Fibroblast of mammary gland (primary cell): ENCODE data around the gene SYNE2.

Experiments
- DNase-seq: peaks from one replicate; pipeline ENCODE4 v3.0.0-alpha.2; 2010; ENCODE audit warnings: low read depth
- H3K4me3 ChIP-seq: 2 replicates; pipeline ENCODE4 v1.5.1; 2011; ENCODE audit warnings: low read depth, mild to moderate bottlenecking, low read length, moderate library complexity; ENCODE audit not compliant: control insufficient read depth
- TF ChIP-seq, protein P1 (sequence below): conservative IDR thresholded peaks from 2 replicates; pipeline ENCODE4 v1.5.1; 2011; ENCODE audit warnings: low read depth, low read length, inconsistent platforms; ENCODE audit not compliant: control insufficient read depth, insufficient read depth

Gene SYNE2

DNA sequence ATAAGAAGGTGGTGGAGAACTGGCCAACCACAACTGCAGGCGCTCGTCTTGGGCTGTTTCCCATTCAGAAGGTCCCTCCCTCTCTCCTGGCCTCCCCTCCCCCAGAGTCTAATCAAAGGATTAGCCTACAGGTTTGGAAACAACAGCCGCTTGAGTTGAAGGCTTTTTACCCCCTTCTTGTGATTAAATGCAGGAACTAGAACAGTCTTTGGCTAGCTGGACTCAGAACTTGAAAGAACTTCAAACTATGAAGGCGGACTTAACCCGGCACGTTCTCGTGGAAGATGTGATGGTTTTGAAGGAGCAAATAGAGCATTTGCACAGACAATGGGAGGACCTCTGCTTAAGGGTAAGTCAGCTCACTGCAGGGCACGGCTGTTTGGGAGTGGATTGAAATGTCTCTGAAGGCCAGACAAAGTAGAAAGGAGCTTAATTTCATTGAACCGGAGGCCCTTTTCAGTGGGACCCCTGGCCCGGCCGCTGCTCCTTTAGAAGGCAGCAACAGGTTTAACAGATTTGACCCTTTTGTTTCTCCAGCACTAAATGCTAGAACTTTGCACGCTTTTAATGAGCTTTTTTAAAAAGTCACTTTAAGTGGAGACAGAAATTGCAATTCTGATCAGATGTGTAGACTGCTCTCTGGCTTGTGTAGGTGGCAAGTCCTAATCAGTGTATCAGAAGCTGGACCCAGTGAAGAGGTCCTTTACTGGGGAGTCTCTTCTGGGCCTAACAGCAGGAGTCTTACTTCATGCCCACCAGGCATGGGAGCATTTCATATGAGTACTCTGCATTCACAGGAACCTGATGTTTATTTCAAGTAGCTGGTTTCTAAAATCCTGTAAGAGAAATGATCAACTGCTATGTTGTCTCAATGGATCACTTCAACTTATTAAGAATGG is 333.7 kb downstream of the SYNE2 start:
- no peak for DNase-seq
- H3K4me3 ChIP-seq = no peak overlapping the region
- TF ChIP-seq, protein P1, sequence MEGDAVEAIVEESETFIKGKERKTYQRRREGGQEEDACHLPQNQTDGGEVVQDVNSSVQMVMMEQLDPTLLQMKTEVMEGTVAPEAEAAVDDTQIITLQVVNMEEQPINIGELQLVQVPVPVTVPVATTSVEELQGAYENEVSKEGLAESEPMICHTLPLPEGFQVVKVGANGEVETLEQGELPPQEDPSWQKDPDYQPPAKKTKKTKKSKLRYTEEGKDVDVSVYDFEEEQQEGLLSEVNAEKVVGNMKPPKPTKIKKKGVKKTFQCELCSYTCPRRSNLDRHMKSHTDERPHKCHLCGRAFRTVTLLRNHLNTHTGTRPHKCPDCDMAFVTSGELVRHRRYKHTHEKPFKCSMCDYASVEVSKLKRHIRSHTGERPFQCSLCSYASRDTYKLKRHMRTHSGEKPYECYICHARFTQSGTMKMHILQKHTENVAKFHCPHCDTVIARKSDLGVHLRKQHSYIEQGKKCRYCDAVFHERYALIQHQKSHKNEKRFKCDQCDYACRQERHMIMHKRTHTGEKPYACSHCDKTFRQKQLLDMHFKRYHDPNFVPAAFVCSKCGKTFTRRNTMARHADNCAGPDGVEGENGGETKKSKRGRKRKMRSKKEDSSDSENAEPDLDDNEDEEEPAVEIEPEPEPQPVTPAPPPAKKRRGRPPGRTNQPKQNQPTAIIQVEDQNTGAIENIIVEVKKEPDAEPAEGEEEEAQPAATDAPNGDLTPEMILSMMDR = no peak

DNA sequence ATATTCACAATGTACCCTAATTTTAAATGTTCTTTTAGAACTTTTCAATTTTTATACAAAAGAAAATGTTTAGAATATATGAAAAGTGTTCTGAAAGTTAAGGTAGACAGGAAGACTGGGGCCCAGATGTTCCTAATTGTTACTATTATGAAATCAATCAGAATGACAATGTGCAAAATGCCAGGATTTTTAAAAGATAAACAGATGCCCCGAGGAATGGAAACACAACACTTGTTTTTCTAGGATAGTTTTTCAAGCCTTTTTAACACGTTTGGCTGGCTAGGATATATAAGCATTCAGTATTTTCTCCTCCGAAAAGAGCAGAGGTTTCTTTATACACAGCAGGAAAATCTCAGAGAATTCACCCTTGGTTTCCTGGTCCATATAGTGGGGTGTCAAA is 334.5 kb downstream of the SYNE2 start:
- DNase-seq = peak; percentile 10
- TF ChIP-seq, protein P1 = no peak

DNA sequence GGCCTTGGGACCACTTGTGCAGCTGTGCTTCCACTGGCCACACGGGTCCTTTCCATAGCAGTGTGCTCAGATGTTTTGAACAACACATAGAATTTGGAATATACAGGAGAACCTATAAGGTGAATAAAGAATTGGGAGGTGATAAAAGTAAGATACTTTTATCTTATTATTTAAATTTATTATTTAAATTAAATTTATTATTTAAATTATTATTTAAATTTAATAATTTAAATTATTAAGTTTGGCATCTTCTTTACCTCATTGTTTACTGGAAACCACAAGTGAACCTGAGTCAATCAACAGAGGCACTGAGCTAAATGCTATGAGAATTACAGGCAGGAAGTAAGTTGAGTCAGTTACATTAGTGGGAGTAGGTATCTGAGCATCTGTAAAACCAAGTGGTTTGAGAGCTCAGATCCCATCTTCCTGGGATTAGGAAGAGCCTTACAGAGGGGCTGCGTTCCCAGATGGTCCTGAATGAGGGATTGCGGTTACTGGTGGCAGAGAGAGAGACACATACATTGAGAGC is 338.2 kb downstream of the SYNE2 start:
- DNase-seq = peak; percentile 7
- no peak overlapping the region for H3K4me3 ChIP-seq
- TF ChIP-seq, protein P1 = no peak

More for the DNA sequence above, 334.5 kb downstream of the SYNE2 start:
- H3K4me3 ChIP-seq = no peak overlapping the region

DNA sequence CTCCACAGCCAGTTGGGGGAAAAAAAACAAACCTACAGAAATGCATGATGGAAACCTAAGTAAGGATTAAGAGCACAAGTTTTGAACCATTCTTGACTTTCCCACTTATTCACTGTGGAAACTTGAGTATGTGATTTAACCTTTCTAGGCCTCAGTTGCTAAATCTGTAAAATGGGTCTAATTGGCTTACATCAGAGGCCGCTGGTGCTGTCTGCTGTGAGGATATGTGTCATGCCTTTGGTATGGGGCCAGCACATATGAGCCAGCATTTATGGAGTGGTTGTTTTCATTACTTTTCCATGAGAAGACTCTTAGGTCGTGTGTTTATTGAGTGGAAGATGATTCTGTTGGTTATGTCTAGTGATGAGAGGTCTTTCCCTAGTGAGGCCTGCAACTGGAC is 339.0 kb downstream of the SYNE2 start:
- TF ChIP-seq, protein P1 = no peak
- no peak overlapping the region for H3K4me3 ChIP-seq
- peak; percentile 92 for DNase-seq

GRCh38 chr14:64193821-64194220 is 341.0 kb downstream of the SYNE2 start:
- no peak overlapping the region for H3K4me3 ChIP-seq
- no peak for DNase-seq
- TF ChIP-seq, protein P1 = no peak

DNA sequence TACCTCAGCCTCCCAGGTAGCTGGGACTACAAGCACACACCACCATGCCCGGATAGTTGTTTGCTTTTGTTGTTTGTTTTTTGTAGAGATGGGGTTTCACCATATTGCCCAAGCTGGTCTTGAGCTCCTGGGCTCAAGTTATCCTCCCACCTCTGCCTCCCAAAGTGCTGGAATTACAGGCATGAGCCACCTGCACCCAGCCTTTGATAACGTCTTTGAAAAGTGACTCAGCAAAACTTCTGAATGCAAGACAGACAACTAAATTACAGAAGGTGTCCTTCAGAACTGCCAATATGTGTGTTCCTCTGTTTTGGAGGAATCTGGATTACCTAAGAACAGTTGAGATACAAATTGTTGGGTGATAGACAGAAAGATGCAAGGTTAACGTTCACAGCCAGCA is 341.6 kb downstream of the SYNE2 start:
- no peak for DNase-seq
- TF ChIP-seq, protein P1 = no peak
- no peak overlapping the region for H3K4me3 ChIP-seq
